AG09309 (cell line): ENCODE measurements around the gene SLC33A1.
"Not testable (repeated sequence)": the region's sequence is repeated elsewhere in the genome, so short reads cannot be mapped to it uniquely, and the experiment has no call there.

Source experiments
- DNase-seq: peaks from one replicate; pipeline ENCODE4 v3.0.0-alpha.2; 2010; ENCODE audit warnings: low read depth
- H3K4me3 ChIP-seq: 2 replicates; pipeline ENCODE4 v1.5.1; 2011; ENCODE audit warnings: mild to moderate bottlenecking, low read depth, low read length, moderate library complexity; ENCODE audit not compliant: control insufficient read depth
- CTCF ChIP-seq: IDR thresholded peaks from 2 replicates; pipeline ENCODE4 v1.5.1; 2011; ENCODE audit warnings: mild to moderate bottlenecking, low read depth, low read length, inconsistent platforms; ENCODE audit not compliant: insufficient read depth, control insufficient read depth; ENCODE audit errors: missing control alignments

Gene SLC33A1

DNA sequence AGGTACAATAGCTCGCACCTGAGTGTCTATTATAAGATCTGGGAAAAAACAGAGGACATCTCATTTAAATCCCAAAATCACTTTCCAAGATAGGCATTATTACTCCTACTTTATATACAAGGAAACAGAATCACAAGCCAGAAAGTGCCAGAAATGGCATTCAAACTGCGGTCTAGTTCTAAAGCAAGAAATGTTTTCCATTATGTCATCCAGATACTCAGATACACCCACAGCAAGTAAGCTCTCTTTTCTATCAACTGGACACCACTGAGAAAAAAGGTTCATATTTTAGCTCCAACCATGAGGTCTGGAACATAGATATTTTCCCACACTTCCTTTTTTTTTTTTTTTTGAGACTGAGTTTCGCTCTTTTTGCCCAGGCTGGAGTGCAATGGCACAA lies 8.1 kb downstream of the SLC33A1 start:
- no peak for DNase-seq
- no peak for TF ChIP-seq CTCF
- H3K4me3 ChIP-seq, result no peak overlapping the region

- no peak overlapping the region for H3K4me3 ChIP-seq
- no peak for DNase-seq
- no peak for TF ChIP-seq CTCF
Observed at GRCh38 chr3:155843569-155843968, 10.7 kb downstream of the SLC33A1 start.

DNA sequence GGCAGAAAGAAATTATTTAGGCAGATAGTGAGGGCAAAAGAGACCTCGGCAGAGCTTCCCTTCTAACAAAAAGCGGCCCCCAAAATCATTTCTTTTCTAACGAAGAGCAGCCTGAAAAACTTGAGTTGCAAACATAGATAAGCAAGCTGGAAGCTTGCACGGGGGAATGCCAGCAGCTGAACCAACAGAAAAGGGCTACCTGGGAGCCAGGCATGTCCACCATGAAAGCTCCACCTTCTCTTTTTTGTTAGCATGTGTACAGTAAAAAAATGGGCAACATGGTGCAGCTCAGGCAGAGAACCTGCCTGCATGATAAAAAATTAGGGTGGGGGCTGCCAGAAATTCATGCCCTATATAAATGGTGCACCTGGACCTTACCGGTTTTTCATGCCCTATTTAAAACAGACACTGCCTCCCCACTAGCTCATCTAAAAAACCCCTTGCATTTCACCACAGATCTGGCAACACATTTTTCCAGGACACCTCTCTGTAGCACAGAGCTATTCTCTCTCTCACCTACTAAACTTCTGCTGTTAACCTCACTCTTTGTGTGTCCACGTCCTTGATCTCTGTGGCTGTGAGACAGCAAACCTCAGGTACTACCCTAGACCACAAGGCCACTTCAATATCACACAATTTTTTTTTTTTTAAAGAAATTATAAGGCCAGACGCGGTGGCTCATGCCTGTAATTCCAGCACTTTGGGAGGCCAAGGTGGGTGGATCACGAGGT lies 18.7 kb downstream of the SLC33A1 start:
- TF ChIP-seq CTCF, result no peak
- no peak for DNase-seq
- H3K4me3 ChIP-seq, result no peak overlapping the region

DNA sequence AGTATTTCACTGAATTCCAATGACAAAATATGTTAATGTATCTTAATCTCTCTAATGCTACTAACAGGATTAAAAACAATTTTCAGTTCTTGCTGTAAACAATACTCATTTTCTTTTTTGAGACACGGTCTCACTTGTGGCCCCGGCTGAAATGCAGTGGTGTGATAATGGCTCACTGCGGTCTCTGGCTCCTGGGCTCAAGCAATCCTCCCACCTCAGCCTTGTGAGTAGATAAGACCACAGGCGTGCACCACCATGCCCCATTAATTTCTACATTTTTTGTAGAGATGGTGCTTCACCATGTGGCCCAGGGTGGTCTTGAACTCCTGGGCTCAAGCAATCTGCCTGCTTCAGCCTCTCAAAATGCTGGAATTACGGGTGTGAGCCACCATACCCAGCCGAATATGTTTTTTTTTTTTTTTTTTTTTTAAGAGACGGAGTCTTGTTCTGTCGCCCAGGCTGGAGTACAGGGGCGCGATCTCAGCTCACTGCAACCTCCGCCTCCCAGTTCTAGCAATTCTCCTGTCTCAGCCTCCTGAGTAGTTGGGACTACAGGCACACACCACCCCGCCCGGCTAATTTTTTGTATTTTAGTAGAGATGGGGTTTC lies 25.6 kb downstream of the SLC33A1 start:
- DNase-seq, H3K4me3 ChIP-seq: not testable (repeated sequence)

DNA sequence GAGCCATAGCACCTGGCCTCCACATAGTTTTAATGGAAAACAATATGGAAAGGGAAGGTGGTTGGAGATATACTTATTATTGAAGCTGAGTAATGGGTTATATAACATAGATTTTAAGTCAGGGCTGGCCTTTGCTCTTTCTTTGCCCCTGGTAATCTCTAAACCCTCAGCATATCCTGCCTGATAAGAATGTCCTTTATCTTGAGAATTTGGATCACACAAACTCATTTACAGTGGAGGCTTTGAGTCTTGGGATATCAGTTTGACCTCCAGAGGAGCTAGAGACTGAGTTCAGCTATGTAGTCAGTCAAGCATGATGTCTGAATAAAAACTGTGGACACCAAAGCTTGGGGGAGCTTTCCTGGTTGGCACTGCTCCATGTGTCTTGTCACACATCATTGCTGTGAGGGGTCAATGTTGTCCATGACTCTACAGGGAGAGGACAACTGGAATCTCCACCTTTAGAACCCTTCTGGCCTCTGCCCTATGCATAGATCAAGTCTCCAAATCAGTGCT lies 39.1 kb downstream of the SLC33A1 start:
- no peak overlapping the region for H3K4me3 ChIP-seq
- DNase-seq, result no peak
- TF ChIP-seq CTCF, result no peak

DNA sequence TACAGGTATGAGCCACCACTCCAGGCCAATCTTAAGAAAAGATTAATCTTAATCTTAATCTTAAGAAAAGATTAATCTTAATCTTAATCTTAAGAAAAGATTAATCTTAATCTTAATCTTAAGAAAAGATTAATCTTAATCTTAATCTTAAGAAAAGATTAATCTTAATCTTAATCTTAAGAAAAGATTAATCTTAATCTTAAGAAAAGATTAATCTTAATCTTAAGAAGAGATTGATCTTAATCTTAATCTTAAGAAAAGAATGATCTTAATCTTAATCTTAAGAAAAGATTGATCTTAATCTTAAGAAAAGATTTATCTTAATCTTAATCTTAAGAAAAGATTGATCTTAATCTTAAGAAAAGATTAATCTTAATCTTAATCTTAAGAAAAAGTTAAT lies 41.0 kb downstream of the SLC33A1 start:
- H3K4me3 ChIP-seq, DNase-seq: not testable (repeated sequence)

- DNase-seq, result no peak
- H3K4me3 ChIP-seq, result no peak overlapping the region
- no peak for TF ChIP-seq CTCF
Observed at GRCh38 chr3:155809181-155809580, 45.0 kb downstream of the SLC33A1 start.
